Loucy (cell line): ENCODE results near the gene TMEM204.

Experiments used
- H2AFZ ChIP-seq: fragments of 200-600 bp; sonication (generic); 2 replicates; pipeline ENCODE4 v1.6.0; 2016; ENCODE audit warnings: antibody characterized with exemption, mild to moderate bottlenecking, low read length, moderate library complexity
- H3F3A ChIP-seq: fragments of 200-600 bp; 2 replicates; pipeline ENCODE4 v1.6.0; 2016; ENCODE audit warnings: antibody characterized with exemption, low read depth, mild to moderate bottlenecking
- H3K27me3 ChIP-seq: fragments of 200-600 bp; sonication (generic); 2 replicates; pipeline ENCODE4 v1.6.1; 2014; ENCODE audit warnings: low read length, mild to moderate bottlenecking; ENCODE audit not compliant: insufficient read depth, poor library complexity, severe bottlenecking
- H3K36me3 ChIP-seq: fragments of 200-600 bp; sonication (generic); 2 replicates; pipeline ENCODE4 v1.6.1; 2016; ENCODE audit warnings: low read length; ENCODE audit not compliant: insufficient read depth
- H3K4me1 ChIP-seq: fragments of 200-600 bp; sonication (generic); 2 replicates; pipeline ENCODE4 v1.5.1; 2014; ENCODE audit warnings: low read length, mild to moderate bottlenecking; ENCODE audit not compliant: insufficient read depth, poor library complexity, severe bottlenecking
- H3K4me2 ChIP-seq: fragments of 200-600 bp; sonication (generic); 2 replicates; pipeline ENCODE4 v1.6.0; 2014; ENCODE audit warnings: antibody characterized with exemption, low read length, low read depth, mild to moderate bottlenecking; ENCODE audit not compliant: poor library complexity, severe bottlenecking
- H3K4me3 ChIP-seq: fragments of 200-600 bp; sonication (generic); 2 replicates; pipeline ENCODE4 v1.5.1; 2014; ENCODE audit warnings: low read length, mild to moderate bottlenecking, mixed read lengths; ENCODE audit not compliant: poor library complexity, severe bottlenecking
- H3K79me2 ChIP-seq: fragments of 200-600 bp; sonication (generic); 2 replicates; pipeline ENCODE4 v1.6.1; 2014; ENCODE audit warnings: low read length; ENCODE audit not compliant: insufficient read depth
- H3K9ac ChIP-seq: fragments of 200-600 bp; sonication (generic); 2 replicates; pipeline ENCODE4 v1.6.0; 2014; ENCODE audit warnings: mild to moderate bottlenecking, low read depth, low read length, moderate library complexity; ENCODE audit not compliant: poor library complexity, severe bottlenecking
- H3K9me2 ChIP-seq: fragments of 200-600 bp; sonication (generic); replicated peaks from 2 replicates; pipeline ENCODE4 v1.6.1; 2016; ENCODE audit warnings: low read depth, low read length, mixed read lengths
- H3K9me3 ChIP-seq: fragments of 200-600 bp; sonication (generic); 2 replicates; pipeline ENCODE4 v1.6.1; 2014; ENCODE audit warnings: mild to moderate bottlenecking, antibody characterized with exemption, low read length, low read depth; ENCODE audit not compliant: insufficient read depth
- H4K20me1 ChIP-seq: fragments of 200-600 bp; sonication (generic); 2 replicates; pipeline ENCODE4 v1.6.0; 2014; ENCODE audit warnings: antibody characterized with exemption, low read length, mild to moderate bottlenecking; ENCODE audit not compliant: insufficient read depth, poor library complexity, severe bottlenecking
- CTCF ChIP-seq: fragments of 200-600 bp; sonication (generic); conservative IDR thresholded peaks from 2 replicates; pipeline ENCODE4 v1.5.1; 2014; ENCODE audit warnings: mild to moderate bottlenecking, antibody characterized with exemption, low read length
- EZH2phosphoT487 ChIP-seq: fragments of 200-600 bp; IDR thresholded peaks from 2 replicates; pipeline ENCODE4 v1.6.1; 2018; ENCODE audit warnings: antibody characterized with exemption, mild to moderate bottlenecking, moderate library complexity, borderline replicate concordance

TMEM204 gene

GRCh38 chr16:1550696-1551095, 17.2 kb downstream of the TMEM204 start:
- Histone ChIP-seq H3K4me3 (no peak overlapping the region), H3K36me3 (no peaks in the 10 kb centered on the region), H3K9me3 (no peaks in the 10 kb centered on the region), H3K27me3 (no peaks in the 10 kb centered on the region), H2AFZ (no peak overlapping the region), H3K79me2 (no peaks in the 10 kb centered on the region), H3K9ac (no peak overlapping the region), H3K4me1 (peaks cover 5% of the 10 kb centered on the region), H3K4me2 (no peak overlapping the region), H4K20me1 (no peaks in the 10 kb centered on the region), H3F3A (no peaks in the 10 kb centered on the region), H3K9me2 (no peaks in the 10 kb centered on the region)
- TF ChIP-seq EZH2phosphoT487: no peak
- TF ChIP-seq CTCF: no peak

- H3K27me3 ChIP-seq: no peaks in the 10 kb centered on the region
- H2AFZ ChIP-seq: no peak overlapping the region
- H3K9me3 ChIP-seq: no peaks in the 10 kb centered on the region
- H3F3A ChIP-seq: no peaks in the 10 kb centered on the region
- no peaks in the 10 kb centered on the region for H4K20me1 ChIP-seq
- H3K4me1 ChIP-seq: no peaks in the 10 kb centered on the region
- no peak overlapping the region for H3K9ac ChIP-seq
- H3K4me2 ChIP-seq: no peak overlapping the region
- no peaks in the 10 kb centered on the region for H3K79me2 ChIP-seq
- H3K36me3 ChIP-seq: no peaks in the 10 kb centered on the region
- H3K9me2 ChIP-seq: no peaks in the 10 kb centered on the region
- no peak overlapping the region for H3K4me3 ChIP-seq
- TF ChIP-seq CTCF: no peak
- no peak for TF ChIP-seq EZH2phosphoT487
These were observed 17.7 kb downstream of the TMEM204 start for GRCh38 chr16:1551166-1551565.

- H3K4me3 ChIP-seq: no peak overlapping the region
- H3K36me3 ChIP-seq: no peaks in the 10 kb centered on the region
- H3K79me2 ChIP-seq: no peaks in the 10 kb centered on the region
- no peak overlapping the region for H3K9ac ChIP-seq
- no peak overlapping the region for H3K4me2 ChIP-seq
- no peak overlapping the region for H2AFZ ChIP-seq
- H3F3A ChIP-seq: no peaks in the 10 kb centered on the region
- TF ChIP-seq EZH2phosphoT487 (no peak), CTCF (no peak)
- H3K9me2 ChIP-seq: no peaks in the 10 kb centered on the region
- no peaks in the 10 kb centered on the region for H3K4me1 ChIP-seq
- H4K20me1 ChIP-seq: no peaks in the 10 kb centered on the region
- no peaks in the 10 kb centered on the region for H3K9me3 ChIP-seq
- no peaks in the 10 kb centered on the region for H3K27me3 ChIP-seq
These were observed 18.7 kb downstream of the TMEM204 start for GRCh38 chr16:1552129-1552528.
